Effector CD8-positive, alpha-beta T cell (primary cell): Measurements from ENCODE around the gene GNG4.
"Not testable (repeated sequence)": the region's sequence is repeated elsewhere in the genome, so short reads cannot be mapped to it uniquely, and the experiment has no call there.

Source experiments
- DNase-seq: peaks from one replicate; lab custom pipeline; 2025; lab: John Stamatoyannopoulos, UW

The GNG4 gene

GRCh38 chr1:235650341-235651169 lies 971 bp upstream of the GNG4 start:
- DNase-seq: no peak

DNA sequence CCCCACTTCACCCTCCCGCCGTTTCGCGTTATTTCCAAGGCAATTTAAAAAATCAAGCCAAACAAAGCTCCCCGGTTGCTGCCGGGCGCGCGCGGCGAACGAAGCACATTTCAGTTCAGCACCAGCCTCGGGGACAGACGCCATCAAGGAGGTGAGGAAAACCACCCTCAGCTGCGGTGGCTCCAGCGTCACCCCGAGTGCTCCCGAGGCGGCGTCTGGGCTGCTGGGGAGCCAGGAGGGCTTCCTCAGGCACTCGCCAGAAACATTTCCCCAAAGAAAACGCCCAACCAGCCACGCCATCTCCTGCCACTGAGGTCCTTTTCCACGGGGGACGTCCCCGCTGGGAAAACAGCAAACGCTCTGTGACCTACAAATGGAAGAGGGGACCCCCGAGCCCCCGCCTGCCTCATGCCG lies 623 bp downstream of the GNG4 start:
- peak; percentile 19 for DNase-seq

GRCh38 chr1:235648407-235648907 lies 1.1 kb downstream of the GNG4 start:
- DNase-seq: no peak

- not testable (repeated sequence) for DNase-seq
These were observed 2.0 kb downstream of the GNG4 start for GRCh38 chr1:235647537-235647936.

- DNase-seq: no peak
These were observed 3.1 kb downstream of the GNG4 start for GRCh38 chr1:235646463-235646862.

- no peak for DNase-seq
These were observed 4.8 kb downstream of the GNG4 start for GRCh38 chr1:235644693-235645305.

DNA sequence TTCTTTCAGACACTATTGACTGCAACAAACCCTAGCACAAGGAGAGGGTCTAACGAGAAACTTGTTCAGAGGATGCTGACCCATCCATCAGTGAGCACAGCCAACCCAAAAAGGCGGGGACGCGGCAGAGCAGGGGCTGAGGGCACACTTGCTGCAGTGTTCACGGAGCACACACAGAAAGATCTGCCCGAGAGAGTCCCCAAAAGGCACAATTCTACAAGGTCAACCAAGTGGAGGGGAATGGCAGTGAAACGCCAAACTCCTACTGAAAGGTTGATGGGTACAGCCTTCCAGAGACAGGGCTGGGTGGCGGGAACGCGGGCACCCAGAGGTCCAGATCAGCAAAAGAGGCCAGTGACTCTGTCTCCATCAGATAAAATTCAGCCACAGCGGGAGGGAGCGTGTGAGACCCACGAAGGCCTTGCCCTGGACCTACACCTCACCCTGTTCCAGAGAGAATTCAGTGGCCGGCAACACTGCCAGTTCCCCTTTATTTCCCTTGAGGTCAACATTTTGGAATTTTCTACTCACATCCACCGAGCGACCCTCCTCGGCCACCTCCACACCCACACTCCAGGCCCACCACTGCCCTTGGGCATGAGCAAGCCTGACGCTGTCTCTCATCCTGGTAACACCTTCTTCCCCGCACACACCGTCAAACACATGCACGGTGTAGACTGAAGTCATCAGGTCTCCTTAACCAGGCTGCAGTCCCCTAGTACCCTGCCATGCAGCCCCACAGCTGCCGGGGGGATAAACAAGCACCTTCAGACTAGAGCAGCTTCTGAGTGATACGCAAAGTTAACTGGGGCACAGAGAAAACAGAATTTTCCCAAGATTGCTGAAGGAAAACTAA lies 5.5 kb downstream of the GNG4 start:
- no peak for DNase-seq

- DNase-seq: no peak
These were observed 6.6 kb downstream of the GNG4 start for GRCh38 chr1:235642943-235643371.

GRCh38 chr1:235642011-235642942 lies 7.3 kb downstream of the GNG4 start:
- DNase-seq: peak; percentile 12

GRCh38 chr1:235640580-235640979 lies 9.0 kb downstream of the GNG4 start:
- no peak for DNase-seq

- no peak for DNase-seq
These were observed 10.1 kb downstream of the GNG4 start for GRCh38 chr1:235639226-235640205.

DNA sequence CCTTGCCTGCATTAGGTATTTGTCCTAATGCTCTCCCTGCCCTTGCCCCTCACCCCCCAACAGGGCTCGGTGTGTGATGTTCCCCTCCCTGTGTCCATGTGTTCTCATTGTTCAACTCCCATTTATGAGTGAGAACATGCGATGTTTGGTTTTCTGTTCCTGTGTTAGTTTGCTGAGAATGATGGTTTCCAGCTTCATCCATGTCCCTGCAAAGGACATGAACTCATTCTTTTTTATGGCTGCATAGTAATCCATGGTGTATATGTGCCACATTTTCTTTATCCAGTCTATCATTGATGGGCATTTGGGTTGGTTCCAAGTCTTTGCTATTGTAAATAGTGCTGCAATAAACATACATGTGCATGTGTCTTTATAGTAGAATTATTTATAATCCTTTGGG lies 11.0 kb downstream of the GNG4 start:
- DNase-seq: not testable (repeated sequence)

- no peak for DNase-seq
These were observed 11.6 kb downstream of the GNG4 start for GRCh38 chr1:235637756-235638534.

- DNase-seq: no peak
These were observed 13.5 kb downstream of the GNG4 start for GRCh38 chr1:235635938-235636662.

- no peak for DNase-seq
These were observed 16.8 kb downstream of the GNG4 start for GRCh38 chr1:235632506-235633401.

DNA sequence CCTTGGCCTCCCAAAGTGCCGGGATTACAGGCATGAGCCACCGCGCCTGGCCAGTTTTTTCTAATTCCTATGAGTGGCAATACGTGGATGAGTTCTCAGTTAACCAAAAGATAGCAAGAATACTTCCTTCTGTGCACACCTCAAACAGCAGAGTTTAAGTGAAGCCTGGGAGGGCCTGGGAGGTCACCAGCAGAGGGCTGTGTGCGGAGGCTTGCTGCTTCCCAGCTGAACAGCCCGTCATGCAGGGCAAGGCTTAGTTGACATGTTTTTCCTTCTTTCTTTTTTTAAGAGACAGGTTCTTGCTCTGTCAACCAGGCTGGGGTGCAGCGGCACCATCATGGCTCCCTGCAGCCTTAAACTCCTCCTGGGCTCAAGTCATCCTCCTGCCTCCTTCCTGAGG lies 17.8 kb downstream of the GNG4 start:
- no peak for DNase-seq

DNA sequence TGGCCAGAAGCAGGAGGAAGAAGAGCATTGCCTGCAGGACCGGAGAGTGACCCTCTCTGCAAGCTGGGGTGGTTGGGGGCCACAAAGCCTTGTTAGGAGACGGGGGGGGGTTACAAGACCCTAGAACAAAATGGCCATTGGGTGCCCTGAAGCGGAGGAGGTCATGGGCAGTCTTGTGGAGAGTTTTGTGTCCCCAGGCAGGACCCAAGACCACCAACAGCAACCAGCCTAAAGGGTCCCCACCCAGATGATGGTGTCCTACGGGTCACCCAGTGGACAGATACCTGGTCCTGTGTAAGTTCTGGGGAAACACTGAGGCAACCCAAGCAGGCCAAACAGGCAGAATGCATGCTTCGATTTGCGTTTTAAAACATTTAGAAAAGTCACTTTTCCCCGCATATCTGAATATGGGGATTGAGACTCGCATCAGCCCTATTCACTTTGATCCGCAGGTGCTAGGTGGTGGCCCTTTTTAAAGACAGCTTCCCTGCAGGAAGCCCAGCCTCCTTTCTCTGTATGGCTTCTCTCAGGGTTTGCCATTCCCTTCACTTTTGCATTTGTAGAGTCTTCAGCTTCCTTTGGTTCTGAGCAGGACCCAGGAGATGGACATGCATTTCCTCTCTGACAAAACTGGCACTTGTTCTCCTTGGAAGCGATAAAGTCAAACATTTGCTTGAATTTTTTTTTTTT lies 21.1 kb downstream of the GNG4 start:
- no peak for DNase-seq
